ENCODE data around the gene SMG9. TPM values are rescaled to one million over a fixed set of nuclear protein-coding genes. Genes with fewer than 3 reads are reported as not detected.

SMG9 gene
- total and polyA plus RNA-seq, 2 donors (not counting 1 experiment from before 2014, with no cell fraction given), result 6.0 to 6.1 TPM

DNA sequence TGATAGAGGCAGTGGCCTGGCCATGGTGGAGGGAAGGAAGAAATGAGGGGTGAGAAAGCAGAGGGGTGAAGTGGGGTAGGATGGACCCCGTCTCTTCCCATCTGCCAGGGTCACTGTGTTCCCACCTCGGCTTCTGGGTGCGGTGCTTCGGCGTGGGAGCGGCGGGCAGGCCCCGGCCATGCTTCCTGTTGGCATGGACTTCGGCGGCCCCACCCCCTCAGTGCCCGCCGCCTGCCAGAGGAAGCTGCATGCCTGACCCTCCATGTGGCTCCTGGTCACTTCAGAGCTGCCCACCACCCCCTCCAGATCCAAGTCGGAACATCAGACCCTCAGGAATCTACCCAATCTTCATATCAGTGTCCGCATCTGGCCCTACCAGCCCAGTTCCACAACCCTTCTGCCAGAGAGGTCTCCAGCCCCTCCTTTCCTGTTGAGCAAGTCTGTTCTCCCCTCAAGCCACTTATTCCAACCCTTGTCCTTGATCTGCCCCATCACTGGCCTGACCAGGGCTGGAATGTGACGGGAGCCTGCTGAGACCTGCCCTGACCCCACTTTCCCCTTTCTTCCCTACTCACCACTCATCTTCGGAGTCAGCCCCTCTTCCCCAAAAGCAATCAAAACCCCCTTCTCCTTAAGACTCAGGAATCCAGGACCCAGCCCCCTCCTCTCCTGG lies 24.5 kb upstream of the SMG9 start:
- no peak for DNase-seq (ENCODE audit: low read depth in 2 of 2)

GRCh38 chr19:43778651-43779050 lies 23.9 kb upstream of the SMG9 start:
- H3K79me2 ChIP-seq (ENCODE audit: control insufficient read depth, insufficient read depth, low read length), result no peaks in the 10 kb centered on the region
- H3K4me3 ChIP-seq (replicated peaks in 1 of 4; ENCODE audit: control extremely low read depth in 1 of 4, insufficient read depth in 1 of 4, low read depth in 3 of 4, low read length in 4 of 4), result no peak overlapping the region
- no peak overlapping the region for H3K4me2 ChIP-seq (ENCODE audit: extremely low read depth, insufficient read depth, low read length)
- H3K36me3 ChIP-seq (ENCODE audit: control insufficient read depth, insufficient read depth, low read length), result no peaks in the 10 kb centered on the region
- no peaks in the 10 kb centered on the region for H3K27me3 ChIP-seq (ENCODE audit: control insufficient read depth, insufficient read depth, low read length)
- no peak overlapping the region for H3K9ac ChIP-seq (ENCODE audit: insufficient read depth, low read length)
- peaks cover 8% of the 10 kb centered on the region for H3K4me1 ChIP-seq (ENCODE audit: control insufficient read depth, extremely low read depth, insufficient read depth, low read length)
- no peaks in the 10 kb centered on the region for H3K9me3 ChIP-seq (ENCODE audit: control insufficient read depth, insufficient read depth, low read depth, low read length)
- no peaks in the 10 kb centered on the region for H4K20me1 ChIP-seq (ENCODE audit: control insufficient read depth, extremely low read depth, insufficient read depth, low read length)
- TF ChIP-seq, protein P1, sequence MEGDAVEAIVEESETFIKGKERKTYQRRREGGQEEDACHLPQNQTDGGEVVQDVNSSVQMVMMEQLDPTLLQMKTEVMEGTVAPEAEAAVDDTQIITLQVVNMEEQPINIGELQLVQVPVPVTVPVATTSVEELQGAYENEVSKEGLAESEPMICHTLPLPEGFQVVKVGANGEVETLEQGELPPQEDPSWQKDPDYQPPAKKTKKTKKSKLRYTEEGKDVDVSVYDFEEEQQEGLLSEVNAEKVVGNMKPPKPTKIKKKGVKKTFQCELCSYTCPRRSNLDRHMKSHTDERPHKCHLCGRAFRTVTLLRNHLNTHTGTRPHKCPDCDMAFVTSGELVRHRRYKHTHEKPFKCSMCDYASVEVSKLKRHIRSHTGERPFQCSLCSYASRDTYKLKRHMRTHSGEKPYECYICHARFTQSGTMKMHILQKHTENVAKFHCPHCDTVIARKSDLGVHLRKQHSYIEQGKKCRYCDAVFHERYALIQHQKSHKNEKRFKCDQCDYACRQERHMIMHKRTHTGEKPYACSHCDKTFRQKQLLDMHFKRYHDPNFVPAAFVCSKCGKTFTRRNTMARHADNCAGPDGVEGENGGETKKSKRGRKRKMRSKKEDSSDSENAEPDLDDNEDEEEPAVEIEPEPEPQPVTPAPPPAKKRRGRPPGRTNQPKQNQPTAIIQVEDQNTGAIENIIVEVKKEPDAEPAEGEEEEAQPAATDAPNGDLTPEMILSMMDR (conservative IDR thresholded peaks at IDR 0.05 in 1 of 2, IDR thresholded peaks at IDR 0.05 in 1 of 2; ENCODE audit: low read depth in 1 of 2, low read length in 2 of 2), result no peak
- no peak for TF ChIP-seq EZH2 (IDR thresholded peaks at IDR 0.05; ENCODE audit: low read length, missing control alignments)
- no peak overlapping the region for H2AFZ ChIP-seq (ENCODE audit: low read length)
- H3K27ac ChIP-seq (ENCODE audit: insufficient read depth, low read length), result no peak overlapping the region
- no peak for DNase-seq (ENCODE audit: low read depth in 2 of 2)

More for the DNA sequence above, 24.5 kb upstream of the SMG9 start:
- no peak overlapping the region for H3K4me3 ChIP-seq (replicated peaks in 1 of 4; ENCODE audit: control extremely low read depth in 1 of 4, insufficient read depth in 1 of 4, low read depth in 3 of 4, low read length in 4 of 4)
- TF ChIP-seq, protein P1 (conservative IDR thresholded peaks at IDR 0.05 in 1 of 2, IDR thresholded peaks at IDR 0.05 in 1 of 2; ENCODE audit: low read depth in 1 of 2, low read length in 2 of 2), result no peak
- TF ChIP-seq EZH2 (IDR thresholded peaks at IDR 0.05; ENCODE audit: low read length, missing control alignments), result no peak
- H3K79me2 ChIP-seq (ENCODE audit: control insufficient read depth, insufficient read depth, low read length), result no peaks in the 10 kb centered on the region
- H3K9me3 ChIP-seq (ENCODE audit: control insufficient read depth, insufficient read depth, low read depth, low read length), result no peaks in the 10 kb centered on the region
- no peaks in the 10 kb centered on the region for H3K36me3 ChIP-seq (ENCODE audit: control insufficient read depth, insufficient read depth, low read length)
- H3K4me1 ChIP-seq (ENCODE audit: control insufficient read depth, extremely low read depth, insufficient read depth, low read length), result peaks cover 11% of the 10 kb centered on the region
- no peaks in the 10 kb centered on the region for H3K27me3 ChIP-seq (ENCODE audit: control insufficient read depth, insufficient read depth, low read length)
- no peak overlapping the region for H3K4me2 ChIP-seq (ENCODE audit: extremely low read depth, insufficient read depth, low read length)
- H3K9ac ChIP-seq (ENCODE audit: insufficient read depth, low read length), result no peak overlapping the region
- no peak overlapping the region for H3K27ac ChIP-seq (ENCODE audit: insufficient read depth, low read length)
- no peaks in the 10 kb centered on the region for H4K20me1 ChIP-seq (ENCODE audit: control insufficient read depth, extremely low read depth, insufficient read depth, low read length)
- H2AFZ ChIP-seq (ENCODE audit: low read length), result no peak overlapping the region

- Histone ChIP-seq H4K20me1 (ENCODE audit: control insufficient read depth, extremely low read depth, insufficient read depth, low read length) (no peaks in the 10 kb centered on the region), H3K27ac (ENCODE audit: insufficient read depth, low read length) (no peak overlapping the region)
- DNase-seq (ENCODE audit: low read depth in 2 of 2), result peak in 1 of 2 donors; percentile 82
Measured at GRCh38 chr19:43777163-43777695, 22.5 kb upstream of the SMG9 start.

More at GRCh38 chr19:43777163-43777695, 22.5 kb upstream of the SMG9 start:
- Histone ChIP-seq H3K4me1 (ENCODE audit: control insufficient read depth, extremely low read depth, insufficient read depth, low read length) (peaks cover 8% of the 10 kb centered on the region), H3K9me3 (ENCODE audit: control insufficient read depth, insufficient read depth, low read depth, low read length) (no peaks in the 10 kb centered on the region), H2AFZ (ENCODE audit: low read length) (no peak overlapping the region), H3K79me2 (ENCODE audit: control insufficient read depth, insufficient read depth, low read length) (no peaks in the 10 kb centered on the region), H3K4me3 (replicated peaks in 1 of 4; ENCODE audit: control extremely low read depth in 1 of 4, insufficient read depth in 1 of 4, low read depth in 3 of 4, low read length in 4 of 4) (no peak overlapping the region), H3K27me3 (ENCODE audit: control insufficient read depth, insufficient read depth, low read length) (peaks cover 2% of the 10 kb centered on the region), H3K4me2 (ENCODE audit: extremely low read depth, insufficient read depth, low read length) (no peak overlapping the region), H3K36me3 (ENCODE audit: control insufficient read depth, insufficient read depth, low read length) (no peaks in the 10 kb centered on the region), H3K9ac (ENCODE audit: insufficient read depth, low read length) (no peak overlapping the region)
- TF ChIP-seq, protein P1 (conservative IDR thresholded peaks at IDR 0.05 in 1 of 2, IDR thresholded peaks at IDR 0.05 in 1 of 2; ENCODE audit: low read depth in 1 of 2, low read length in 2 of 2), result no peak
- no peak for TF ChIP-seq EZH2 (IDR thresholded peaks at IDR 0.05; ENCODE audit: low read length, missing control alignments)

All from fibroblast of lung (primary cell).